22Rv1 (cell line): ENCODE data around the gene TAS1R3.
A peak's percentile ranks its signal among the peaks of the same experiment; 100 is the strongest.

Experiments used
- ZFX ChIP-seq: fragments of 450-650 bp; IDR thresholded peaks from 2 replicates; pipeline ENCODE4 v1.6.1; 2017; ENCODE audit warnings: antibody characterized with exemption, borderline replicate concordance
- TF ChIP-seq, protein P1 (sequence below): fragments of 450-650 bp; IDR thresholded peaks from 2 replicates; pipeline ENCODE4 v1.5.1; 2017; ENCODE audit warnings: mild to moderate bottlenecking

DNA sequence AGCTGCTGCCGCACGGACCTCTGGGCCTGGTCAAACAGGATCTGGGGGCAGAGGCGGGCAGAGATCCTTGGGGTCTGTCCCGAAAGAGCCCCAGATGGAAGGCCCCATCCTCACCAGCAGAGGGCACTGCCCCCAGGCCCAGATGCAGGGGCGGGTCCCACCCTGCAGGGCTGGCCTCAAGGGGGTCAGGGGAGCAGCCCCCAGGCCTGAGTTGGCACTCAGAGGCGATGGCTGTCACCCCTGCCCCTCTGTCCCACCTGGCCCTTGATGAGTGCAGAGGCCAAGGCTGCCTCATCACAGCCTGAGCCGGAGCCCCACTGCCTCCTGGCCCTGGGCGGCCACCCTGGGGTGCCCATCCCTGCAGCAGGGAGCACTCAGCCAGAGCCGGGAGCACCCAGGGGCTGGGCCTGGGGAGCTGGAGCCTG, 29.1 kb upstream of the TAS1R3 start:
- TF ChIP-seq, protein P1, sequence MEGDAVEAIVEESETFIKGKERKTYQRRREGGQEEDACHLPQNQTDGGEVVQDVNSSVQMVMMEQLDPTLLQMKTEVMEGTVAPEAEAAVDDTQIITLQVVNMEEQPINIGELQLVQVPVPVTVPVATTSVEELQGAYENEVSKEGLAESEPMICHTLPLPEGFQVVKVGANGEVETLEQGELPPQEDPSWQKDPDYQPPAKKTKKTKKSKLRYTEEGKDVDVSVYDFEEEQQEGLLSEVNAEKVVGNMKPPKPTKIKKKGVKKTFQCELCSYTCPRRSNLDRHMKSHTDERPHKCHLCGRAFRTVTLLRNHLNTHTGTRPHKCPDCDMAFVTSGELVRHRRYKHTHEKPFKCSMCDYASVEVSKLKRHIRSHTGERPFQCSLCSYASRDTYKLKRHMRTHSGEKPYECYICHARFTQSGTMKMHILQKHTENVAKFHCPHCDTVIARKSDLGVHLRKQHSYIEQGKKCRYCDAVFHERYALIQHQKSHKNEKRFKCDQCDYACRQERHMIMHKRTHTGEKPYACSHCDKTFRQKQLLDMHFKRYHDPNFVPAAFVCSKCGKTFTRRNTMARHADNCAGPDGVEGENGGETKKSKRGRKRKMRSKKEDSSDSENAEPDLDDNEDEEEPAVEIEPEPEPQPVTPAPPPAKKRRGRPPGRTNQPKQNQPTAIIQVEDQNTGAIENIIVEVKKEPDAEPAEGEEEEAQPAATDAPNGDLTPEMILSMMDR = peak; percentile 75
- no peak for TF ChIP-seq ZFX
